Measurements from ENCODE around the gene FIBIN.
"Not testable (repeated sequence)": the region's sequence is repeated elsewhere in the genome, so short reads cannot be mapped to it uniquely, and the experiment has no call there.

Gene FIBIN

DNA sequence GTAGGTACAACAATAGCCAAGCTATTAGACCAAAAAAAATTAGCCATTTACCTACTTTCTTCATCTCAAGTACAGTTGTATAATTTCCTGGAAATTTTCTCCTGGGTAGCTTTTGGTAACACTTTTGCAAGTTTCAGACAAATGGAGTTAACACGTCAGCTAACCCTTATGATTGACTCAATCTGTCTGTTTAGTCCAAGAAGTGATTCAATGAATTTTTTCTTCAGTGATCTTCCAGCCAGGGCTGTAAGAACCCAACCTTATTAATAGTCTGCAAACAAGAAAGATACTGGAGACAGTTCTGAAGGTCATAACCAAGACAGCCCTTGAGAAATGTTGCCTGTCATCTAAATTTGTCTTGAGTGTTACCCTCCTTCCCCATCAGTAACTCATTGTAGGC is 30.1 kb upstream of the FIBIN start (continued):
- no peak for TF ChIP-seq SCRT1 (tag by site-specific recombination; IDR thresholded peaks at IDR 0.05; ENCODE audit: borderline replicate concordance)

DNA sequence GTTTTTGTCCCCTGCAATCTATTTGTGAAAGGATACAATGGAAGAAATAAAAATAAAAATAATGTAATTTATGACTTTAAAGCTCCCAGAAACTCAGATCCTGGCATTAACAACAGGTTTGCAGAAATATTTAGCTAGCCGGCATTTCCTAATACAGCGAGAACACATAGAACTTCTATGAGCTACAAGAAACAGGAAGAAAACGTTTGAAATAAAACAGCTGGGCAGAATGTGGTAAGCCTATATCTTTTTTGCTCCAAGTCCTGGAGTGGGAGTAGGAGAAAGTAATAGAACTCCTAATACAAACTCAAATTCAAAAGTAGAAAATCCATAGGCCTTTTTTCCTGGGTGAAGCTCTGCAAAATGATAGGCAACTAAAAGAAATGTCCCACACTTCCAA is 29.6 kb upstream of the FIBIN start:
- Histone ChIP-seq H3K4me3 (ENCODE audit: low read depth, low read length) (no peak overlapping the region), H3K36me3 (ENCODE audit: control insufficient read depth in 2 of 2, insufficient read depth in 1 of 2, low read length in 2 of 2) (no peaks in the 10 kb centered on the region), H3K9me3 (ENCODE audit: control insufficient read depth, insufficient read depth, low read depth, low read length) (no peaks in the 10 kb centered on the region), H3K4me1 (ENCODE audit: control insufficient read depth, insufficient read depth, low read length) (no peaks in the 10 kb centered on the region), H3K27ac (ENCODE audit: extremely low read depth, low read depth, low read length) (no peak overlapping the region)
- ChIA-PET POLR2A (no interaction called here), CTCF (no interaction called here)
- TF ChIP-seq ZNF585B (tag by site-specific recombination; IDR thresholded peaks at IDR 0.05) (no peak), ZNF175 (tag by site-specific recombination; IDR thresholded peaks at IDR 0.05) (no peak), ZNF48 (tag by site-specific recombination; IDR thresholded peaks at IDR 0.05) (no peak), BCL11B (tag by site-specific recombination; IDR thresholded peaks at IDR 0.05; ENCODE audit: low read depth) (no peak), ZNF292 (tag by site-specific recombination; IDR thresholded peaks at IDR 0.05; ENCODE audit: borderline replicate concordance, low read depth) (no peak), ZNF426 (tag by site-specific recombination; IDR thresholded peaks at IDR 0.05) (no peak), ZNF660 (tag by site-specific recombination; IDR thresholded peaks at IDR 0.05) (no peak), ZNF610 (tag by site-specific recombination; IDR thresholded peaks at IDR 0.05; ENCODE audit: borderline replicate concordance) (no peak), ZNF701 (tag by site-specific recombination; IDR thresholded peaks at IDR 0.05) (no peak), ZNF664 (tag by site-specific recombination; IDR thresholded peaks at IDR 0.05) (no peak), ZNF404 (tag by site-specific recombination; IDR thresholded peaks at IDR 0.05) (no peak), ZNF768 (tag by site-specific recombination; IDR thresholded peaks at IDR 0.05) (no peak), ZNF24 (tag by site-specific recombination; IDR thresholded peaks at IDR 0.05) (no peak), GLI2 (tag by site-specific recombination; IDR thresholded peaks at IDR 0.05; ENCODE audit: borderline replicate concordance, low read depth) (no peak)
- TF ChIP-seq, protein P1, sequence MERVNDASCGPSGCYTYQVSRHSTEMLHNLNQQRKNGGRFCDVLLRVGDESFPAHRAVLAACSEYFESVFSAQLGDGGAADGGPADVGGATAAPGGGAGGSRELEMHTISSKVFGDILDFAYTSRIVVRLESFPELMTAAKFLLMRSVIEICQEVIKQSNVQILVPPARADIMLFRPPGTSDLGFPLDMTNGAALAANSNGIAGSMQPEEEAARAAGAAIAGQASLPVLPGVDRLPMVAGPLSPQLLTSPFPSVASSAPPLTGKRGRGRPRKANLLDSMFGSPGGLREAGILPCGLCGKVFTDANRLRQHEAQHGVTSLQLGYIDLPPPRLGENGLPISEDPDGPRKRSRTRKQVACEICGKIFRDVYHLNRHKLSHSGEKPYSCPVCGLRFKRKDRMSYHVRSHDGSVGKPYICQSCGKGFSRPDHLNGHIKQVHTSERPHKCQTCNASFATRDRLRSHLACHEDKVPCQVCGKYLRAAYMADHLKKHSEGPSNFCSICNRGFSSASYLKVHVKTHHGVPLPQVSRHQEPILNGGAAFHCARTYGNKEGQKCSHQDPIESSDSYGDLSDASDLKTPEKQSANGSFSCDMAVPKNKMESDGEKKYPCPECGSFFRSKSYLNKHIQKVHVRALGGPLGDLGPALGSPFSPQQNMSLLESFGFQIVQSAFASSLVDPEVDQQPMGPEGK (tag by site-specific recombination; IDR thresholded peaks at IDR 0.05), result no peak
- TF ChIP-seq, protein P2, sequence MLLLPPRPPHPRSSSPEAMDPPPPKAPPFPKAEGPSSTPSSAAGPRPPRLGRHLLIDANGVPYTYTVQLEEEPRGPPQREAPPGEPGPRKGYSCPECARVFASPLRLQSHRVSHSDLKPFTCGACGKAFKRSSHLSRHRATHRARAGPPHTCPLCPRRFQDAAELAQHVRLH (tag by site-specific recombination; IDR thresholded peaks at IDR 0.05), result no peak
- TF ChIP-seq, protein P3, sequence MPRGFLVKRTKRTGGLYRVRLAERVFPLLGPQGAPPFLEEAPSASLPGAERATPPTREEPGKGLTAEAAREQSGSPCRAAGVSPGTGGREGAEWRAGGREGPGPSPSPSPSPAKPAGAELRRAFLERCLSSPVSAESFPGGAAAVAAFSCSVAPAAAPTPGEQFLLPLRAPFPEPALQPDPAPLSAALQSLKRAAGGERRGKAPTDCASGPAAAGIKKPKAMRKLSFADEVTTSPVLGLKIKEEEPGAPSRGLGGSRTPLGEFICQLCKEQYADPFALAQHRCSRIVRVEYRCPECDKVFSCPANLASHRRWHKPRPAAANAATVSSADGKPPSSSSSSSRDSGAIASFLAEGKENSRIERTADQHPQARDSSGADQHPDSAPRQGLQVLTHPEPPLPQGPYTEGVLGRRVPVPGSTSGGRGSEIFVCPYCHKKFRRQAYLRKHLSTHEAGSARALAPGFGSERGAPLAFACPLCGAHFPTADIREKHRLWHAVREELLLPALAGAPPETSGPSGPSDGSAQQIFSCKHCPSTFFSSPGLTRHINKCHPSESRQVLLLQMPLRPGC (tag by site-specific recombination; IDR thresholded peaks at IDR 0.05), result no peak
- TF ChIP-seq, protein P4, sequence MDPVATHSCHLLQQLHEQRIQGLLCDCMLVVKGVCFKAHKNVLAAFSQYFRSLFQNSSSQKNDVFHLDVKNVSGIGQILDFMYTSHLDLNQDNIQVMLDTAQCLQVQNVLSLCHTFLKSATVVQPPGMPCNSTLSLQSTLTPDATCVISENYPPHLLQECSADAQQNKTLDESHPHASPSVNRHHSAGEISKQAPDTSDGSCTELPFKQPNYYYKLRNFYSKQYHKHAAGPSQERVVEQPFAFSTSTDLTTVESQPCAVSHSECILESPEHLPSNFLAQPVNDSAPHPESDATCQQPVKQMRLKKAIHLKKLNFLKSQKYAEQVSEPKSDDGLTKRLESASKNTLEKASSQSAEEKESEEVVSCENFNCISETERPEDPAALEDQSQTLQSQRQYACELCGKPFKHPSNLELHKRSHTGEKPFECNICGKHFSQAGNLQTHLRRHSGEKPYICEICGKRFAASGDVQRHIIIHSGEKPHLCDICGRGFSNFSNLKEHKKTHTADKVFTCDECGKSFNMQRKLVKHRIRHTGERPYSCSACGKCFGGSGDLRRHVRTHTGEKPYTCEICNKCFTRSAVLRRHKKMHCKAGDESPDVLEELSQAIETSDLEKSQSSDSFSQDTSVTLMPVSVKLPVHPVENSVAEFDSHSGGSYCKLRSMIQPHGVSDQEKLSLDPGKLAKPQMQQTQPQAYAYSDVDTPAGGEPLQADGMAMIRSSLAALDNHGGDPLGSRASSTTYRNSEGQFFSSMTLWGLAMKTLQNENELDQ (tag by site-specific recombination; IDR thresholded peaks at IDR 0.05; ENCODE audit: low read depth), result no peak
- TF ChIP-seq, protein P5, sequence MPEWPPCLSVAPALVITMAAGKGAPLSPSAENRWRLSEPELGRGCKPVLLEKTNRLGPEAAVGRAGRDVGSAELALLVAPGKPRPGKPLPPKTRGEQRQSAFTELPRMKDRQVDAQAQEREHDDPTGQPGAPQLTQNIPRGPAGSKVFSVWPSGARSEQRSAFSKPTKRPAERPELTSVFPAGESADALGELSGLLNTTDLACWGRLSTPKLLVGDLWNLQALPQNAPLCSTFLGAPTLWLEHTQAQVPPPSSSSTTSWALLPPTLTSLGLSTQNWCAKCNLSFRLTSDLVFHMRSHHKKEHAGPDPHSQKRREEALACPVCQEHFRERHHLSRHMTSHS (tag by site-specific recombination; IDR thresholded peaks at IDR 0.05), result no peak

DNA sequence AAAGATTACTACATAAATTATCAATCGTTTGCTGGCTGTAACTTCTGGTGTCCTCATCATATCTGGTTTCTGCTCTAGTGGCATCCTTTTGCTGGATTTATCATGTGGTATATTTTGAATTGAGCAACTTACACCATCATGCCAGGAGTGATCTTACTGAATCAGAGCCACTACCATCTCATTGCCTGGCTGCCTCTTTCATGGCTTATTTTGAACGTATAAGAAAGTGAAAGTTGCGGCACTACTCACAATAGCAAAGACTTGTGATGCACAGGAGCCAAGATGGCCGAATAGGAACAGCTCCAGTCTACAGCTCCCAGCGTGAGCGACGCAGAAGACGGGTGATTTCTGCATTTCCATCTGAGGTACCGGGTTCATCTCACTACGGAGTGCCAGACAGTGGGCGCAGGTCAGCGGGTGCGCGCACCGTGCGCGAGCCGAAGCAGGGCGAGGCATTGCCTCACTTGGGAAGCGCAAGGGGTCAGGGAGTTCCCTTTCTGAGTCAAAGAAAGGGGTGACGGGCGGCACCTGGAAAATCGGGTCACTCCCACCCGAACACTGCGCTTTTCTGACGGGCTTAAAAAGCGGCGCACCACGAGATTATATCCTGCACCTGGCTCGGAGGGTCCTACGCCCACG is 28.9 kb upstream of the FIBIN start:
- POLR2A ChIA-PET; CTCF ChIA-PET; H3K4me3 ChIP-seq (ENCODE audit: low read depth, low read length): not testable (repeated sequence)

More for the DNA sequence above, 28.9 kb upstream of the FIBIN start:
- not testable (repeated sequence) for H3K36me3 ChIP-seq (ENCODE audit: control insufficient read depth in 2 of 2, insufficient read depth in 1 of 2, low read length in 2 of 2); H3K27ac ChIP-seq (ENCODE audit: extremely low read depth, low read depth, low read length); H3K4me1 ChIP-seq (ENCODE audit: control insufficient read depth, insufficient read depth, low read length); H3K9me3 ChIP-seq (ENCODE audit: control insufficient read depth, insufficient read depth, low read depth, low read length)
